Bone marrow (tissue), 2 donors: ENCODE data around the gene FGF9.

Experiments
- DNase-seq, 2 donors: peaks; one replicate each; lab custom pipeline; 2025; lab: John Stamatoyannopoulos, UW

Gene FGF9

DNA sequence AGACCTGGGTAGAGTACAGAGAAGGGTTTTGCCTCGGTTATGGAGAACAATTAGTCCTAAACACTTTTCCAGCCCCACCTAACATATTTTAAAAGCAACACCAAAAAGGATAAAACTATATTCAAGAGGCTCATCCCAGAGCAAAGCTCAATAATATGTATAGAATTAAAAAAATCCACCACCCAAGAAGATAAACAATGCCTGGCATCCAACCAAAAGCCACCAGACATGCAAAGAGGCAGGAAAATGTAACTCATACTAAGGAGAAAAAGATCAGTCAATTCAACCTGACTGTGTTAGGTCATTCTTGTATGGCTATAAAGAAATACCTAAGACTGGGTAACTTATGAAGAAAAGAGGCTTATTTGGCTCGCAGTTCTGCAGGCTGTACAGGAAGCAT, 39.3 kb downstream of the FGF9 start:
- DNase-seq = no peak

DNA sequence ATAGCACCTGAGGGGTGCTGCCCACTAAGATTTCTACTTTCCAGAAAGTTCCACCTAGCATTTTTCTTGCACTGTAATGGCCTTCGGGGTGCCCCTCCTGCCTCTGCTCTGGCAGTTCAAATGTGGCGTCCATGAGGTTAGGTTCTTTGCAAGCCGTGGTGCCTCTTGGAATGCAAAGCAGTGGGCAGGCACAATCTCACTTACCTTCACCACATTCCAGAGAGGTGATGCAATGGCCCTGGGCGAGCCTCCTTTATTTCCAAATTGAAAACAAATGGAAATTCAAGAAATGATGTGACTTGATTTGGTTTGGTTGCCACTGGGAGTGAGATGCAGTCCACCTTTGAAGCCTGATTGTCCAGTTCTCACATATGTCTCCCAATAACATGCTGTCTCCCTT, 46.9 kb downstream of the FGF9 start:
- DNase-seq = no peak

DNA sequence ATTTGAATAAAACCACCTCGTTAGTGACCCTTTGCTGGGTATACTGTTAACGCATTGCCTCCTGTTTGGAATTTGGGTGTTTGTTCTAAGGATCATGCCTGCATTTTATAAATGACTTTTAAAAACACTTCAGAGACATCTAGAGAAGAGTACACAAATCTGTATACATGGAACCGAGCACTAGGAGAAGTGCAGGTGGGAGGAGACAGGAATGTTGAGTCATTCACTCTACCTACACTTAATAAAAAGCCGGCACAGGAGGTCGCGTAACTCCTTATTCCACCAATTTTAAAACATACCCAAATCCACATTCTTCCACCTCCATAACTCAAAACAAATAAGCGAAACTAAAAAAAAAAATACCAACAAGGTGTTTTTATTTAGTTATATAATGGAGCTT, 48.6 kb downstream of the FGF9 start:
- DNase-seq = no peak

DNA sequence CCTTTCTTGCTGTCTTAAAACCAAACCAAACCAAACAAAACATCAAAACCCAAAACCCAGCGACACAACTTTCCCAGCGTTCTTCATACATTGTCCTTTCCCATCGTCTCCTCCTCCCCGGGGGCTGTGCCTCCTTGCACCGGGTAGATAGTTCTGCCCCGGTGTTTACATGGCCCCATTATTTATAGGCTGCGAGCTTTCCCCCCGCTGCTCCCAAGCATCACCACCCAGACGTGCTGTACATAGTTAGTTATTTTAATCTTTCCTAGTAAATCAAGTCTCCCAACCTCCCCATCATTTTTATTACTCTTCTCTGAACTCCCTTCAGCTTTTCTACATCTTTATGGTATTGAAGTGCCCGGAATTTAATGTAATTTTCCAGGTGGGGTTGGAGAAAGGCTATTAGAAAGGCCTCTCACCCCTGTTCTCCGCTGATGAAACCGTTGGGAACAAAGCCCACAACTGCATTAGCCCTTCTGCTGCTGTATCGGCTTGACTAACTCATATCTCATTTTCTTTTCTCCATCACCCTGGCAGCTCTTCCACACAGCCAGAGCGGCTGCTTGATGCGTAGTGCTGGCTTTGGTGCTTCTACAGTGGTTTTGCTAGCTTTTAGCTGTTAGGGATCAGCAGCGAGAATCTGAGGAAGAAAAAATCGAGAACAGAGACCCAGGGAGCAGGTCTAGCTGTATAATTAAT, 53.1 kb downstream of the FGF9 start:
- DNase-seq = no peak

DNA sequence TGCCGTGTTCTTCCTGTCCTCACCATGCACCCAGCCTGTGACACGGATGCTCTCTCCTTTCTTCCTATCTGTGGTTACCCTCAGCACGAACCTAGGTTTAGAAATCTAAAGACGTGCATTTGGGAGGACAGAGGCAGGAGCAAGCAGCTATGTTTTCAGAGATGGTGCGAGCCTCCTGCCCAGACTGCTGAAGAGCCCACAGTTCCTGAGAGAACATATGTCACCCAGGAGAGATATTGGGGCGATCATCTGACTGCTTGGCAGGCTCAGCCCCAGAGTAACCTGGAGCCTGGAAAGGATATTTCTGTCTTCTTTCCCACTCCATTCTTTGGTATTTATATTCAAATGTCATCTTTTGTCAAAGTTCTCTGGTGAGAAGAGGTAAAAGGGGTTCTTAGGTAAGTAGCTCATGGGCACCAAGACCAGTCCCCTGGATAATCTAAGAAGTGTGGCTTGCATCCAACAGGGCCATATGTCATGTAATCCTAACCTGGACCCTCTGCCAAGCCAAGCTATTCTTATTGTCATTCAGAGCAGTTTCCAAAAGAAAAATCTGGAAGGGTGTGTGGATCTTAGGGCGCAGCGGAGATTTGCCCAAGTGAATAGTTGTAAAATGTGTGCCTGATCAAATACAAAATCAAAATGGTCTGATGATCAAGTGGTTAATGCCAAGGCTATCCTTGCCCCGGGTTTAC, 59.5 kb downstream of the FGF9 start:
- DNase-seq = no peak

DNA sequence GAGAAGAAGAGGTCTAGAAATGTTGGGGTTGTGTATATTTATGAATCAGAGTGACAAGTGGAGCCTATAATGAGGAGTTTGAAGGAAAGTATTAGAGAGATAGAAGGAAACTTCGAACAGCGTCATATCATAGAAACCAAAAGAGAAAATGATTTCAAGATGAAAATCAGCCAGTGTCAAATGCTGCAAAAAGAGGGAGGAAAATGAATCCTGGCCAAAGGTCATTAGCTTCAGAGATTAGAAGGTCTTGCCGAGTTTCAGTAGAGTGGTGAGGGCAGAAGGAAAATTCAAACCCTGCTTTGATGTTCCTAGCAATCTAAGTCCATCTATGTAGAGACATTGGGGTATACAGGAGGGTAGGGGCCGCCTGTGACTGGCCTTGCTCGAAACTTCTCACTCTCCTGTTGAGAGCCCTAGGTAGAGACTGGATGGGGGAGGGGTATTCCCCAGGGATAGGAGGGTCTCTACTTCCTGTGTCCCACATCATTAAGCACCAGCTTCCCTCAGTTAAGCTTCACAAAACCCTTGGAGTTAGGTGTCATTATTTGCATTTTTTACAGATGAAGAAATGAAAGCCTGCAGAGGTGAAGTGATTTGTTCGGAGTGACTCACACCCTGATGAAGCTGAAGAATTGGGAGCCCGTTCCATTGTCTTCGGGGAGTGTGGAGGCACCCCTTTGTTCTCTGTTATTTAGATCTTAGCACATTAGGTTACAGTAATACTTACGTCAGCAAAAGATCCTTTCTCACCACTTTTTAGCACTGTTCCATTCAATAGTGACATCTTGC, 62.8 kb downstream of the FGF9 start:
- no peak for DNase-seq

DNA sequence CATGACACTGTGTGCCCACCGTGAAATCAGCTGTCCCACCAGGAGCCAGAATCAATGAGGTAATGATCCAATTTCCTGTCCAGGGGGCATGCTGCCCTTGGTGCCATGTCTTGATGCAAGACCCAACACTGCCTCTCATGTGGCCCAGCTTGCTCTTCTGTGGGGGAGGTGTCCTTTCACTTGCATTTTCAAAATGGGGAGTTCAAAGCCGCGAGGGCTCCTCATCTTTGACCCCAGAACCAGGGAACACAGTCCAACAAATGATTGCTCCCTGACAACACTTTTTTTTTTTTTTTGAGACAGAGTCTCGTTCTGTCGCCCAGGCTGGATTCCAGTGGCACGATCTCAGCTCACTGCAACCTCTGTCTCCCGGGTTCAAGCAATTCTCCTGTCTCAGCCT, 64.1 kb downstream of the FGF9 start:
- DNase-seq = no peak

DNA sequence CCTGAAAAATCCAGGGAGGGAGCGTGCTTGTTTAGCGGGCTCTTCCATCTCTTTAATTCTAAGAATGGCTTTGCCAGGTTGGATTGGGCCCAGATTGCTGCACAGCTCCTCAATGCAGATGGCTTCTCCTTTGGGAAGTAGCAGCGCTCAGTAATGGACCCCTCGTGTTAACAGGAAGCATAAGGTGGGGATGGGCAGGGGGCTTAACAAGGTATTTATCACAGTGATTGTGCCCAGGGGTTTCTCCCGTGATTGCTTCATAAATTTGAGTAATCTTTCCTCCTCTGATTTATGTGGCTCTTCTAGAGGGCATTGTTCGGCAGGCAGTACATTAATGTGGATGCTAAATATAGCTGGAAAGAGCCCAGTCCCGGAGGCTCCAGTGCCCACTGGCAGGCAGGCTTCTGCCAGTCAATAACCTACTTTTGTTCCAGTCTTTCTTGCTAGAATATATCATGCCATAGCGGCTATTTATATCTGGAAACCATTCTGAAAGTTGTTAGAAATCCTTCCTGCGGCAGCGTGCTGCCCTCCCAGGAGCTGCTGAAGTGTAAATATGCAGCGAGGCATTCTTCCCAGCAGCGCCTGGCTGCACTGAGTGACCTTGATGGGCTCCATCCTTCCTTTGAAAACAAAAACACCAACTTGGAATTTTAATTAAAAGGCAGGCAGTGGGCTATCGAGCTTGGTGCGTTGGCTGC, 65.0 kb downstream of the FGF9 start:
- DNase-seq = no peak

DNA sequence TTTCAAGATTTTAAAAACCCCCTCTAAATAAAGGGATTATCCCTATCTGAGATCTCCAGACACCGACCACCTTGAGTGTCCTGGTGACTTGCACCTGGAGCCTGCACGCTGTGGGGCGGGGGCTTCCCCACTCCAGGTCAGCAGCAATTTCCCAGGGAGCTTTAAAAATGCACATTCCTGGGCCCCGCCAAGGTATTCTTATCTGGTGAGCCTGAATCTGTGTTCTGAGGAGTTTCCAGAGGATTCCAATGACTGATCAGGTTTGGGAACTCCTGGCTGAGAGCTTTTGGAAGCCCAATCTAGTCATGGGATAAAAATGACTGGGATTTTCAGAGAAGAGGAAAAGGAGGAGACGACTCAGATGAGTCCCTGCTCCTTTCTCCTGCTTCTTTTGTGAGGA, 66.1 kb downstream of the FGF9 start:
- DNase-seq = no peak

DNA sequence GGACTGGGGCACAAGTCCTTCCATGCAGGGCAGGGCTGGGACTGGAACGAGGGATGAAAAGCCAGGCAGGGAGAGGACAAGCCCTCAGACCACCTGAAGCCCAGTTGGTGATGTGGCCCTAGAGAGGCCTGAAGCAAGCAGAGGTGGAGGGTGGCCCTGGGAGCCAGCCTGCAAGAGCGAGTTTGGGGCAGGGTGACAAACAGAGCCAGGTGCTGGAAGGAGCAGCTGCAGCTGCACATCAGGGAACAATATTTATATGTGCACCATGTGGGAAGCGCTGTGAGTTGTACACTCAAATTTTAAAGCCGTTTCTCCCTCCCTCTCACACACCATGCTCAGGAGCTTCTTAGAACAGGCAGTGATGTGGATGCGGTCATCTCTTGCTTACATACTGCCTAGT, 67.8 kb downstream of the FGF9 start:
- DNase-seq = no peak

DNA sequence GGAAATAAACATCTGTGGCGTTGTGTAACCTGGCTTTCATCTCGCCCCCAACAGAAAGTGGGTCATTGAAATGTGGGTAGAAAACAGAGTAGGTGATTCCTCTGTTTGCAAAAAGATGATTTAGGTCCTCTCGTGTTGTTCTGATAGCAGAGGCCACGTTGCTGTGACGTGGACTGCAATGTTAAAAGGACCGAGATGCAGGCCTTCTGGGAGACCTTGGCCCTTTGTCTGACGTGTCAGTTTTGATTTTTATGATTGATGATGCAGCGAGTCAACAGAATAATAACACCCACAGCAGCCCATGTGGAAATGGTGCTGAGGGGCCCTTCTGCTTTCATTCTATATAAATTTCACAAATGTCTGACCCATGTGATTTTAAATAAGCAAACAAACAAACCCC, 68.9 kb downstream of the FGF9 start:
- DNase-seq = no peak

DNA sequence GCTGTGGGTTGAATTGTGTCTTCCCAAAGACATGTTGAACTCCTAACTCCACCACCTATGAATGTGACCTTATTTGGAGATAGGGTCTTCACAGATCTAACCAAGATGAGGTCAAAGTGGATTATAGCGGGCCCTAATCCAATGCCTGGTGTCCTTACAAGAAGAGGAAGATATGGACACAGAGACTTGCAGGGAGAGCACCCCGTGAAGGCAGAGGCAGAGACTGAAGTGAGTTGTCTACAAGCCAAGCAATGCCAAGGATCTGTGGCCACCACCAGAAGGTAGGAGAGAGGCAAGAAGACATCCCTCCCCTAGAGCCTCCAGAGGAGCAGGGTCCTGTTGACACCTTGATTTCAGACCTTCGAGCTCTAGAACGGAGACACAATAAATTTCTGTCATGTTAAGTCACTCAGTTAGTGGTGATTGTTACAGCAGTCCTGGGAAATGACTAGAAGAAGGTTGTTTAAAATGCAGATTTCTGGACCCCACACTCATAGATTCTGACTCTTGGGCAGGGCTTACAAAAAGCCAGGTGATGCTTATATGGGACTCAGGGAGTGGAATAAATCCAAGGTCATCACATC, 70.6 kb downstream of the FGF9 start:
- no peak for DNase-seq

DNA sequence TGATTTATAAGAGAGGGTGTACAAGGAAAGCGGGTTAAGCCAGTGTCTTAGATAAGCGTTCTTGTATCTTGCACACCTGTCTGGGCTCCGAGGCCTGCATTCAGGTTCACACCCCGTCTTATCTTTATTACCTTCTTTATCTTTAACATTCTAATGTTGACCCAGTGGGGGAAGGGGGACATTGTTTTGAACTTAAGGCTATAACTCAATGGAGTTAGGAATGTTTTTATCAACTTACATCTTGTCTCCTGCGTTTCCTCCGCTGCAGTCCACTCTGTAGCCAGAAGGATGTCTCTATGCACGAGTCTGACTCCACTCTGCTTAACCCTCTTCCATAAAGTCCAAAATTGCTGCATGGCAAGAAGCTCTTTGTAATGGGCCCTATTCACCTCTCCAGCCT, 71.2 kb downstream of the FGF9 start:
- DNase-seq = no peak

DNA sequence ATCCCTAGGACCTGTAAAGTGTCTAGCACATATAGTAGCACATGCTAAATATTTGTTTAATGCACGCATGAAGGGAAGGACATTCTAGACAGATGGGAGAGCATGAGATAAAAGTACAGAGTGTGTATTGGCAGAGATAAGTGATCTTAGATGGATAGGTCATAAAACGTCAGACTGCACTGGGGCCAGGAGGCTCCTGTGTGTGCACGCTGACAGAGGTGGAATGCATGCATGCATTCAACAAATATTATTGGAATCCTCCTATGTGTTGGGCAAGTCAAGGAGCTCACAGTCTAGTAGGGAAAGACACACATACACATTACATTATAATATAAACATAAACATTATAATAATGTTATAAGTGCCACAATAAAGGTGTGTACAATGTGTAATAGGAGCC, 73.3 kb downstream of the FGF9 start:
- DNase-seq = no peak

DNA sequence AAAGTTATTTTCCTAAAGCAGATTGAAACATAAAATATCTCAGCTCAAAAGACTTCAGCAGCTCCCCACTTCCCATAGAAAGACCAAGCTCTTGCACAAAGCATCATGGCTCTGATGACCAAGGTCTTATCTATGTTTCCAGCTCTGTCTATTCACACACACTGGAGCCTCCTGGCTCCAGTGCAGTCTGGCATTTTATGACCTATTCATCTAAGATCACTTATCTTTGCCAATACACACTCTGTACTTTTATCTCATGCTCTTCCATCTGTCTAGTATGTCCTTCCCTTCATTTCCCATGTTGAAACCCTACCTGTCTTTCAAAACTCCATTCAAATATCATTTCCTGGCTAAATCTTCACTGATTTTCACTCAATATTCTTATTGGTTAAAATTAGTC, 74.4 kb downstream of the FGF9 start:
- DNase-seq = no peak

DNA sequence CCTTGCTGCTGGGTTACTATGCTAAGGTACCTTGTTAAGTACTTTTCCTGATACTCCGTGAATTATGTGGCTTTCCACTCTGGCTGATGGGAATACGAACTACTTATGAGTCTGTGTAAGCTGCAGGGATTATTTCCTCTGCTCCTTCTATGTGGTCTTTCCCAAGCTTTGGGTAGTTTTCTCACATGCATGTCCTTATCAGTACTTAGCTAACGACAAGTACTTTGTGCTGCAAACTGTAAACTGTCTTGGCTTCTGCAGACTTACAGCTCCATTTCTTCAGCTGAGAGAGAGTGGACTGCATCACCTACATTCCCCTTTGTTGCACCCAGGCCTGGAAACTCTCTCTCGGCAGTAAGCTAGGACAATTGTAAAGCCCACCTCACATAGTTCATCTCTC, 76.6 kb downstream of the FGF9 start:
- no peak for DNase-seq

DNA sequence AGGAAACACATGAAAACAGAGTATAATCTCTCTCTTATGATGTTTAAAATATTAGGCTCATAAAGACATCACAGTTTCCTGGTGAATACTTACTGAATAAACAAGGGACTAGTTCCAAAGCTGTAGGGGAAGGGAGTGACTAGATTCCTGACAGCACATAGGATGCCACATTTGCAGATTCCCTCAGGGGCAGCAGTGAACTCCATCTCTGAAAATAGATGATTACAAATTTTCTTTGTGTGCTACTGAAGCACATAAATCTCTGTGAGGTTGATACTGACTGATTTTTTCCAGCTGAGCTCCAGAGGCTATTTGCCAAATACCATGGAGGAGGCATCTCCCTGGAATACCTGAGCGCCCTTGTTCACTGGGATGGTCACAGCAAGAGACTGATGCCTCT, 77.3 kb downstream of the FGF9 start:
- DNase-seq = no peak

DNA sequence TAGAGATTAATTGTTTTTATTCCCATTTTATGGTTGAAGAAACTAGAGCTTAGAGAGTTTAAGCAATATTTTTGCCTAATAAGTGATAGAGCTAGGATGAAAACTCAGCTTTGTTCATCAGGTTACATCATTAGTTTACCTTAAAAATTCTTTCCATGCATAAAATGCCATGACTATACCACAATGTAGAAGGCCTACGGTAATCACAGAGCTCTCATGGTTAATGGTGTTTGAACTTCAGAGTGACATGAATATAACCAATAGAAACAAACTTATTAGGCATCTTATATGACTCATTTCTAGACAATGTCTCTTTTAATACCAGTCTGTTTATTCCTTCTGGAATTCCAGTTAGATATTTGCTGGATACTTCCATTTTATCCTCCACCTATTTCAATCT, 78.5 kb downstream of the FGF9 start:
- DNase-seq = no peak

DNA sequence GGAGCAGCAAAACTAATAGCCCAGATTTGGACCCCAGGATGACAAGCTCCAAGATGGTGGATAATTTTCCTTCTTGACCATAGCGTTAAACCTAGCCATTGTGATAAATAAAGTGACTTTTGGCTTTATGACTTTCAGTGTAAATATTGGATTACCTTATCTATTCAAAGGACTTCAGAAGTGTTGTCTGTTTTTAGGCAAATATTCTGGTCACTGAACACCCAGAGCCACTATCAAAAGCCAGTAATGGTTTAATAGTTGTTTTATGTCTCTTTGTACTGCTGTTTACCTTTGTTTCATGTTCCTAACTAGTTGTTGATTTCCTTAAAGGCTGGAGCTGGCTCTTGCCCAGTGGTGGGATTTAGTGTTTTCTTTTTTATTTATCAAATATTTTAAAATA, 81.6 kb downstream of the FGF9 start:
- DNase-seq = no peak

DNA sequence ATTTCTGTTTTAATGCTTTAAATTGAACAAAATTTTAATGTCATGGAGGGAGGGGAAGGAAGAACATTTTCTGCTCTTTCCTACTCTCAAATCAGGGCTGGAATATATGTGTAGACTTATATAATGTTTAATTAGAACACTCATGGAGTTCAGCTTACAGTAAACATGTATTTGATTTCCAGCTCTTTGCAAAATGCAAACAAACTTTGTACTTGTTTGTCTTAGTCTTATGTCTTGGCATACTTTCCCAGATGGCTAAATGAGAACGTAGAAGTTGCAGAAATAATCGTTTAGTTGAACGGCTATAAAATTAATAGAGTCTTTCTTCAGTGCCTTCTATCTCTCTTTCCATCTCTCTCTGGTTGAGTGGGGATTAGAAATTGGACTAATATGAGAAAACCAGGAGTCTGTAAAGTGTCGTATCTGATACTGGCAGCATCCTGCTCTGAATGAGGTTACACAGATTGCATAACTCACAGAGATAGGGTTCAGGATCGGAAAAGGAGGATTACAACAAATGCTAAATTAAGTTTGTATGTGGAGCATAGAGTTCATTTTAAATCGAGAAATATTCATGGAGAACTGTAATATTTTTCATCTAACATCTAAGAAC, 82.3 kb downstream of the FGF9 start:
- DNase-seq = no peak
